H1 (cell line): ENCODE data around the gene DAPK1. TPM values are rescaled to one million over a fixed set of nuclear protein-coding genes. Genes with fewer than 3 reads are reported as not detected.

Experiments used
- CTCF ChIA-PET: fragments of 300-600 bp; sonication (Branson Sonifier 250); formaldehyde crosslinking; loops from one replicate; lab custom pipeline; 2021; ENCODE audit not compliant: partially characterized antibody; lab: Charles Lee
- POLR2A ChIA-PET: fragments of 300-600 bp; sonication (Branson Sonifier 250); formaldehyde crosslinking; loops from one replicate; lab custom pipeline; 2021; ENCODE audit warnings: inconsistent platforms; ENCODE audit not compliant: partially characterized antibody; lab: Charles Lee
- DNase-seq, 2 experiments: peaks; one replicate each; pipeline versions ENCODE4 v3.0.0 to v3.0.0-alpha.2; 2010 to 2022; ENCODE audit warnings: low spot score in 2 of 2, low read depth in 1 of 2, mixed read lengths in 1 of 2
- FAIRE-seq: peaks from 2 replicates; lab custom pipeline; 2011; peaks lifted over from hg19 to GRCh38; lab: Jason Lieb, UNC
- H2AFZ ChIP-seq: 2 replicates; pipeline ENCODE4 v1.8.1; 2012; ENCODE audit warnings: low read length, inconsistent platforms
- H2AK5ac ChIP-seq: 2 replicates; pipeline ENCODE4 v1.6.1; 2013; ENCODE audit warnings: low read depth, low read length
- H2BK120ac ChIP-seq: replicated peaks from 2 replicates; pipeline ENCODE3; 2013; ENCODE audit warnings: low read depth, low read length, inconsistent platforms
- H2BK12ac ChIP-seq: 2 replicates; pipeline ENCODE4 v1.6.1; 2013; ENCODE audit warnings: low read depth, low read length
- H2BK15ac ChIP-seq: 2 replicates; pipeline ENCODE4 v1.6.1; 2013; ENCODE audit warnings: low read length
- H2BK20ac ChIP-seq: 2 replicates; pipeline ENCODE4 v1.6.1; 2013; ENCODE audit warnings: low read length
- H2BK5ac ChIP-seq: 2 replicates; pipeline ENCODE4 v1.6.1; 2013; ENCODE audit warnings: low read depth, low read length
- H3K14ac ChIP-seq: 2 replicates; pipeline ENCODE4 v1.6.1; 2013; ENCODE audit warnings: inconsistent platforms; ENCODE audit not compliant: insufficient read length
- H3K18ac ChIP-seq: 2 replicates; pipeline ENCODE4 v1.6.1; 2013; ENCODE audit warnings: low read length; ENCODE audit errors: extremely low read depth
- H3K23ac ChIP-seq: 2 replicates; pipeline ENCODE4 v1.6.1; 2013; ENCODE audit warnings: inconsistent platforms; ENCODE audit not compliant: insufficient read length
- H3K23me2 ChIP-seq: 2 replicates; pipeline ENCODE4 v1.6.1; 2013; ENCODE audit warnings: low read depth, low read length
- H3K27ac ChIP-seq: 2 replicates; pipeline ENCODE4 v1.6.1; 2011; ENCODE audit warnings: low read depth, low read length, inconsistent platforms
- H3K27me3 ChIP-seq, 4 experiments: replicated peaks in 1 of 4; 1 replicate in 1 of 4; 2 replicates in 3 of 4; pipeline versions ENCODE4 v1.6.1 to v1.8.1; 2011 to 2013; ENCODE audit warnings: low read length in 3 of 4, mild to moderate bottlenecking in 3 of 4, inconsistent platforms in 2 of 4, mixed read lengths in 2 of 4, moderate library complexity in 1 of 4; ENCODE audit not compliant: control insufficient read depth in 3 of 4, insufficient read depth in 3 of 4; ENCODE audit errors: extremely low read depth in 1 of 4
- H3K36me3 ChIP-seq, 4 experiments: 2 replicates each; pipeline versions ENCODE4 v1.6.1 to v1.8.1; 2011 to 2013; ENCODE audit warnings: mild to moderate bottlenecking in 4 of 4, low read length in 3 of 4, moderate library complexity in 2 of 4, control low read depth in 1 of 4, inconsistent platforms in 1 of 4; ENCODE audit not compliant: insufficient read depth in 4 of 4, control insufficient read depth in 2 of 4
- H3K4ac ChIP-seq: replicated peaks from 2 replicates; pipeline ENCODE3; 2013; ENCODE audit warnings: low read length, low read depth, mixed read lengths, inconsistent platforms; ENCODE audit not compliant: insufficient read length
- H3K4me1 ChIP-seq, 4 experiments: replicated peaks in 1 of 4; 1 replicate in 1 of 4; 2 replicates in 3 of 4; pipeline versions ENCODE4 v1.6.1 to v1.8.1; 2011 to 2013; ENCODE audit warnings: low read length in 3 of 4, inconsistent platforms in 2 of 4, mixed read lengths in 1 of 4; ENCODE audit not compliant: insufficient read depth in 4 of 4, control insufficient read depth in 3 of 4
- H3K4me2 ChIP-seq, 2 experiments: 2 replicates each; pipeline versions ENCODE4 v1.6.1 to v1.8.1; 2011 to 2013; ENCODE audit warnings: low read depth in 2 of 2, low read length in 2 of 2, control low read depth in 1 of 2, inconsistent platforms in 1 of 2, mild to moderate bottlenecking in 1 of 2; ENCODE audit not compliant: insufficient read depth in 1 of 2
- H3K4me3 ChIP-seq, 4 experiments: fragments of 200-600, 300-600 bp in 1 of 4; sonication (generic), shearing (Covaris generic), sonication (Bioruptor Twin) in 1 of 4; 2 replicates each; pipeline versions ENCODE4 v1.5.1 to v1.8.1; 2011 to 2016; ENCODE audit warnings: low read length in 4 of 4, low read depth in 3 of 4, control low read depth in 2 of 4, inconsistent platforms in 2 of 4, mild to moderate bottlenecking in 2 of 4, mixed read lengths in 1 of 4, moderate library complexity in 1 of 4; ENCODE audit not compliant: insufficient read depth in 2 of 4; ENCODE audit errors: extremely low read depth in 1 of 4
- H3K56ac ChIP-seq: replicated peaks from 2 replicates; pipeline ENCODE3; 2013; ENCODE audit warnings: low read depth, mild to moderate bottlenecking, mixed read lengths, low read length, inconsistent platforms; ENCODE audit not compliant: insufficient read length
- H3K79me1 ChIP-seq: 2 replicates; pipeline ENCODE4 v1.6.1; 2013; ENCODE audit warnings: low read depth, low read length, control low read depth
- H3K79me2 ChIP-seq, 2 experiments: 2 replicates each; pipeline versions ENCODE4 v1.6.1 to v1.8.1; 2012 to 2013; ENCODE audit warnings: low read length in 2 of 2, mild to moderate bottlenecking in 2 of 2, inconsistent platforms in 1 of 2; ENCODE audit not compliant: insufficient read depth in 2 of 2, control insufficient read depth in 1 of 2
- H3K9ac ChIP-seq, 4 experiments: replicated peaks in 1 of 4; 1 replicate in 1 of 4; 2 replicates in 3 of 4; pipeline versions ENCODE4 v1.6.1 to v1.8.1; 2011 to 2013; ENCODE audit warnings: low read depth in 3 of 4, low read length in 3 of 4, control low read depth in 2 of 4, mild to moderate bottlenecking in 2 of 4, moderate library complexity in 2 of 4, inconsistent platforms in 1 of 4; ENCODE audit errors: extremely low read depth in 1 of 4
- H3K9me3 ChIP-seq, 2 experiments: 2 replicates each; pipeline versions ENCODE4 v1.6.1 to v1.8.1; 2012 to 2013; ENCODE audit warnings: mild to moderate bottlenecking in 2 of 2, moderate library complexity in 2 of 2, control low read depth in 1 of 2, inconsistent platforms in 1 of 2, low read depth in 1 of 2, low read length in 1 of 2, mixed read lengths in 1 of 2; ENCODE audit not compliant: insufficient read depth in 2 of 2
- H4K20me1 ChIP-seq, 2 experiments: replicated peaks in 1 of 2; 2 replicates each; pipeline versions ENCODE3 to v1.8.1; 2011 to 2013; ENCODE audit warnings: inconsistent platforms in 2 of 2, low read length in 2 of 2, mild to moderate bottlenecking in 1 of 2; ENCODE audit not compliant: insufficient read depth in 2 of 2, control insufficient read depth in 1 of 2
- H4K5ac ChIP-seq: 2 replicates; pipeline ENCODE4 v1.6.1; 2013; ENCODE audit warnings: low read length, low read depth, mixed read lengths, inconsistent platforms; ENCODE audit not compliant: insufficient read length
- H4K8ac ChIP-seq: 2 replicates; pipeline ENCODE4 v1.8.0; 2013; ENCODE audit warnings: mild to moderate bottlenecking, moderate library complexity, low read length, inconsistent platforms; ENCODE audit not compliant: insufficient read depth; ENCODE audit errors: extremely low read depth
- H4K91ac ChIP-seq: replicated peaks from 2 replicates; pipeline ENCODE3; 2013; ENCODE audit warnings: low read length, mixed read lengths, inconsistent platforms; ENCODE audit not compliant: insufficient read length
- ATF2 ChIP-seq: IDR thresholded peaks from 2 replicates; pipeline ENCODE4 v1.6.1; 2012; ENCODE audit warnings: low read length, inconsistent platforms
- CBX8 ChIP-seq: fragments of 300-800, 300-1000 bp; sonication (generic); IDR thresholded peaks from 2 replicates; pipeline ENCODE4 v1.7.1; 2016; ENCODE audit warnings: low read depth, low read length, borderline replicate concordance
- CHD1 ChIP-seq: IDR thresholded peaks from 2 replicates; pipeline ENCODE4 v1.6.1; 2012; ENCODE audit warnings: low read depth, low read length, improper control_type of control experiment
- EGR1 ChIP-seq: IDR thresholded peaks from 2 replicates; pipeline ENCODE4 v1.6.1; 2011; ENCODE audit warnings: low read depth, low read length, borderline replicate concordance
- MAFK ChIP-seq: IDR thresholded peaks from 2 replicates; pipeline ENCODE4 v1.6.1; 2012; ENCODE audit warnings: low read depth, mild to moderate bottlenecking, improper control_type of control experiment, low read length
- PHF8 ChIP-seq: fragments of 200-600 bp; sonication (generic); conservative IDR thresholded peaks from 2 replicates; pipeline ENCODE4 v1.7.1; 2012; ENCODE audit warnings: low read depth, mild to moderate bottlenecking, inconsistent platforms, low read length, moderate library complexity
- RAD21 ChIP-seq, 2 experiments: IDR thresholded peaks in 1 of 2; conservative IDR thresholded peaks in 1 of 2; 2 replicates each; pipeline ENCODE4 v1.6.1; 2011; ENCODE audit warnings: low read depth in 2 of 2, low read length in 2 of 2, improper control_type of control experiment in 1 of 2, inconsistent platforms in 1 of 2, mild to moderate bottlenecking in 1 of 2, moderate library complexity in 1 of 2
- SUZ12 ChIP-seq: fragments of 200-600 bp; sonication (generic); IDR thresholded peaks from 2 replicates; pipeline ENCODE4 v1.6.1; 2012; ENCODE audit warnings: mild to moderate bottlenecking, inconsistent platforms, low read length, moderate library complexity, mixed read lengths
- TAF7 ChIP-seq: optimal IDR thresholded peaks from 2 replicates; pipeline ENCODE3; 2011; ENCODE audit warnings: low read depth, mild to moderate bottlenecking, inconsistent platforms, low read length, moderate library complexity, borderline replicate concordance
- YY1 ChIP-seq: IDR thresholded peaks from 2 replicates; pipeline ENCODE4 v1.6.1; 2011; ENCODE audit warnings: low read depth, mild to moderate bottlenecking, low read length
- ZNF274 ChIP-seq: IDR thresholded peaks from 2 replicates; pipeline ENCODE4 v1.7.0; 2012; ENCODE audit warnings: low read length, borderline replicate concordance; ENCODE audit errors: extremely low read depth
- WGBS, 2 experiments: shearing (Covaris generic) in 1 of 2; methylation state at CpG; one replicate each; pipeline versions ENCODE4 v1.1.6 to v1.1.7; 2013 to 2015; ENCODE audit warnings: low lambda C conversion rate in 2 of 2, mixed read lengths in 2 of 2, inconsistent platforms in 1 of 2, low coverage in 1 of 2, missing lambda C conversion rate in 1 of 2; ENCODE audit not compliant: insufficient replicate concordance in 2 of 2, insufficient coverage in 1 of 2, insufficient read length in 1 of 2; ENCODE audit errors: extremely low coverage in 1 of 2, missing lambda C conversion rate in 1 of 2; 5-methylcytosine and 5-hydroxymethylcytosine counted together
- polyA plus RNA-seq, 7 experiments: library from polyadenylated mRNA; depleted of rRNA in 3 of 7; stranded (reverse) in 5 of 7; unstranded in 2 of 7; fragments of >200 nt in 5 of 7; fragments of 200-250 nt in 2 of 7; gene quantifications; 1 replicate in 5 of 7; 2 replicates in 1 of 7; 4 replicates in 1 of 7; pipeline versions ENCODE4 v1.2.1 to v1.2.3, GENCODE V29; 2011 to 2013; ENCODE audit warnings: missing spikeins in 2 of 7, mixed read lengths in 2 of 7
- total RNA-seq: library from RNA; stranded (reverse); fragmentation: NEBNext Ultra II Directional; extraction: Animal tissue kit (Norgen Biotek cat#: 25700); gene quantifications from 2 replicates; pipeline ENCODE4 v1.2.1, GENCODE V29; 2021

The DAPK1 gene
- total and polyA plus RNA-seq, 2 of the 8 experiments (the other 6 are each of a cell fraction or from before 2014, with no cell fraction given) = 62.4 to 131 TPM

- H3K14ac ChIP-seq = no peak overlapping the region
- H4K8ac ChIP-seq = no peak overlapping the region
- H3K9ac ChIP-seq = no peak overlapping the region
- H2AK5ac ChIP-seq = no peak overlapping the region
- H3K27ac ChIP-seq = no peak overlapping the region
- peaks cover 0 to 2% of the 10 kb centered on the region in 2 experiments for H4K20me1 ChIP-seq
- no peak overlapping the region for H3K4me2 ChIP-seq
- H2BK120ac ChIP-seq = no peak overlapping the region
- no peak overlapping the region for H3K56ac ChIP-seq
- no peaks in the 10 kb centered on the region for H3K9me3 ChIP-seq
- H2BK15ac ChIP-seq = no peak overlapping the region
- H3K36me3 ChIP-seq = peaks cover 20 to 85% (median 51%) of the 10 kb centered on the region in 4 experiments
- peaks cover 0 to 9% (median 3%) of the 10 kb centered on the region in 4 experiments; a peak in 3 of 7 replicates for H3K4me1 ChIP-seq
- H4K91ac ChIP-seq = no peak overlapping the region
- no peak overlapping the region for H2BK5ac ChIP-seq
- ChIA-PET POLR2A (no interaction called here), CTCF (interaction anchor here (1.2 to 1.3 kb wide), 2 partner anchors 17 to 113 kb away, joined by 3 read pairs; no protein-coding TSS in a partner anchor)
- TF ChIP-seq RAD21 (IDR thresholded peaks at IDR 0.05 in 1 of 2, conservative IDR thresholded peaks at IDR 0.05 in 1 of 2; ENCODE audit: low read depth in 2 of 2, low read length in 2 of 2) = no peak
- TF ChIP-seq PHF8 = no peak
- TF ChIP-seq ATF2 = no peak
- TF ChIP-seq CBX8 = no peak
- TF ChIP-seq YY1 = no peak
- TF ChIP-seq TAF7 = no peak
- no peak for TF ChIP-seq EGR1
- TF ChIP-seq CHD1 = no peak
- TF ChIP-seq MAFK = no peak
- no peak for TF ChIP-seq ZNF274
- no peak for TF ChIP-seq SUZ12
- H3K79me2 ChIP-seq = no peaks in the 10 kb centered on the region
- no peak overlapping the region for H2BK12ac ChIP-seq
- WGBS, 2 experiments = 92% methylated on average over 3 of the region's 3 CpGs; no CpG with 5 or more reads in 1 of the 2 experiments
- H3K4me3 ChIP-seq = no peak overlapping the region
- no peak overlapping the region for H4K5ac ChIP-seq
- H3K18ac ChIP-seq = no peak overlapping the region
- H3K4ac ChIP-seq = no peak overlapping the region
- H3K79me1 ChIP-seq = no peaks in the 10 kb centered on the region
- no peak for DNase-seq
- H3K27me3 ChIP-seq = no peaks in the 10 kb centered on the region
- no peaks in the 10 kb centered on the region; the same call in 1 of the 2 replicates for H3K23me2 ChIP-seq
- H2BK20ac ChIP-seq = no peak overlapping the region
- no peak overlapping the region for H3K23ac ChIP-seq
- FAIRE-seq = no peak
- H2AFZ ChIP-seq = no peak overlapping the region
These were observed 148.9 kb downstream of the DAPK1 start for GRCh38 chr9:87646546-87646945.
